NCI-H1694 (cell line): ENCODE results near the gene KCNJ12.
A peak's percentile ranks its signal among the peaks of the same experiment; 100 is the strongest.
"Not testable (repeated sequence)": the region's sequence is repeated elsewhere in the genome, so short reads cannot be mapped to it uniquely, and the experiment has no call there.

Source experiments
- DNase-seq: peaks from one replicate; lab custom pipeline; 2025; lab: John Stamatoyannopoulos, UW

Gene KCNJ12

DNA sequence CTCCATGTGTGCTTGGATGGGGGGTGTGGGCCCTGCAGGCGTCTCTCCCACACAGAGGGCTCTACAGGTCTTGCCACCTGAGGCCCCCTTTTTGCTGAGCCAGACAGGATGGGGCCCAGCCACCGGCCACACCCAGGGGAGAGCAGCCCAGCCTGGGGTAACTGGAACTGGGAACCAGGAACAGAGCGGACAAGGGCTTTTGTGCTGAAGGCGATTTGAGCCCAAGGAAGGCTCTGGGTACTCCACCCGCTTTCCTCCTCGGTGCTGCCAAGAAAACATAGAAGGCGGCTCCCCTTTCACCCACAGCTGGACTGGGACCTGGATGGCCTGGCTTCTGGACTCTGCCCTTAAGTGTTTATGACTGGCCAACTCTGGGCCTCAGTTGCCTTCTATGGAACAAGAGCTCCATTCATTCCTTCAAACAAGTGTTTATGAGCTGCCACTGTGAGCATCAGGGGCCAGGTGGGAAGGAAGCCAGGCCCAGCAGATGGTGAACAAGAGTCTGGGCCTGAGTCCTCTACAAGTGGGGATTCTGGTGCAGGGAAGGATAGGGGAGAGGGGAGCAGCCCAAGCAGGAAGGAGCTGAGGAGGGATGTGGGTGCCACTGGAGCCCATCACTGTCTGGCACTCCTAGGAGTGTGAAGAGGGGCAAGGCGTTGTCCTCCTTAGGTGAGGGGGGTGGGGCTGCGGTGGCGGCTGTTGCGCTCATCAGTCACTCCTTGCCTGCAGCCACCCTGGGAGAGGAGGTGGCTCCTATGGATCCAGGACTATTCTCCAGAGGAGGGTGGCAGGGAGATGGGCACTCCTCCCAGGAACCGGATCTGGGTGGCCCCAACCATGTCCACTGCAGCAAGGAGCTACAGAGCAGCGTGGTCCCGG, 46.4 kb downstream of the KCNJ12 start:
- peak; percentile 42 for DNase-seq

DNA sequence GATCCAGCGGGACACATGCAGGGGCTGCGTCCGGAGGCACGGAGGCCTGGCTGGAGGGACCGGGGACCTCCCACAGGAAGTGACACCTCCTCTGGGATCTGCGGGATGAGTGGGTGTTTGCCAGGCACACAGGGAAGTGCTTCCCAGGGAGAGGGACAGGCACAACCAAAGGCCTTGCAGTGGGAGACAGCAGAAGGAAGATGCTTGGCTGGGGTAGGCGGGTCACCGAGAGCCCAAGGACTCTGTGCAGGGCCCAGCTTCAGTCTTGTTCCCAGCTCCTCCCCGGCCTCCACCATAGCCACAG, 47.0 kb downstream of the KCNJ12 start:
- not testable (repeated sequence) for DNase-seq

DNA sequence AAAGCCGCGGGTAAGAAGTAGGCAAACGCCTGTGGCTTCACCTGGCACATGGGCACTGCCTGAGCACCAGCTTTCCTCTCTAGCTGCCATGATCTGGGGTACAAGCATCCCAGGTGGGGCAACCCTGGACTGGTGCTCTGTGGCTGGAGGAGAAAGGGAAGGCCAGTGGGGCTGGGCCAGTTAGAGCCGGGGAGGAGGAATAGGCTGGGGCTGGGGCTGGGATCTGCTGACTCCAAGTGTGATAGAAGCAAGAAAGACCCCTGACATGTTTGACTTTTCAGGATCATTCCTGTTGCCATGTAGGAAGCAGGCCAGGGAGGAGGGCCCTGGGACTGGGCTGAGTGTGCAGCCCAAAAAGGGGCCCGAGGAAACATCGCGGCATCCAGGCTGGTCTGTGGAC, 48.5 kb downstream of the KCNJ12 start:
- not testable (repeated sequence) for DNase-seq

DNA sequence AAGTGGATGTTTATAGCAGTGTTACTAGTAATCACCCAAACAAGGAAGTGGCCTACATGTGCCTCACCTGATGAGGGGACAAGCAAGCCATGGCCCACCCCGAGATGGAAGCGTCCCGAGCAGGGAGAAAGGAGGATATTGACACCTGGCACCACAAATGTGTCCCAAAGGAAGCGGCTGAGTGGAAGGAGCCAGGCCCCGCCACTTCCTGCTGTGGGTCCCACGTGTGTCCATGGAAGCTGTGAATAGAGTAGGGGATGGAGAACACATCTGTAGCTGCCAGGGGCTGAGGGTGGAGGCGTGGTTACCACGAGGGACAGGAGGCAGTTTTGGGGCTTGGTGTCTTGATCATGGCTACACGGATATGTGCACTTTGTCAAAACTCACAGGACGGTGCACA, 49.2 kb downstream of the KCNJ12 start:
- DNase-seq, result no peak

DNA sequence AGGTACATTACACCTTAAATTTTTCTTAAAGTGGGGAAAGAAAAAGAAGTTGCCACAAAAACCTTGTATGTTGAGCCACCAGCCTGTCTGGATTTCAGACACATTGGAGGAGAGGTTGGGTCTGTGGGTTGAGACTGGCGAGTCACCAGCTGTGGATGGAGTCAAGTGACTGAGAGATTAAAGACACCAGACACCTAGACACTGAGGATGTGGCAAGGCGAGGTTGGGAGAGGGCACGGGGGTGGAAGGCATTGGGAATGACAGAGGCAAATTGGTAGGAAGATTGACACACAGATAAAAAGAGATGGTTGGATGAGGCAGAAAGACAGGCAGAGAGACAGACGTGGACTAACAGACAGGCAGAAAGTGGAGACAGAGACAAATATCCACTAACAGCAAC, 49.6 kb downstream of the KCNJ12 start:
- DNase-seq, result no peak

DNA sequence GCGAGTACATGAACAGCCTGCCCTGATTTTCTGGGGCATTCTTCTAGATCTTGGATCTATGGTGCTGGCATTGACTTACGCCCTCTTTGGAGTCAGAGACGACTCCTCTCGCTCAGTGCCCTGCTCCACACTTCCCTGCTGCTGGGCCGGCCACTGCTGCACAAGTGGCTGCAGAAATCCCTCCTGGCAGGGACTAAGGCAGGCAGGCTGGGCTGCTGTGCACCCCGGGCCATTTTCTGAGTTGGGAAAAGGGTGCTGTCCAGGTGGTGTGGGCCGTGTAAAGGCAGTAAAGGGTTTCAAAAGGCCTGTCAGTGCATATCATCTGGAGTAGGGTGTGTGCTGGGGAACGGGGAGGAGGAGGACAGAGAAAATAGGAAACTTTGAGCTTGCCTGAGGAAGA, 50.1 kb downstream of the KCNJ12 start:
- DNase-seq, result not testable (repeated sequence)

DNA sequence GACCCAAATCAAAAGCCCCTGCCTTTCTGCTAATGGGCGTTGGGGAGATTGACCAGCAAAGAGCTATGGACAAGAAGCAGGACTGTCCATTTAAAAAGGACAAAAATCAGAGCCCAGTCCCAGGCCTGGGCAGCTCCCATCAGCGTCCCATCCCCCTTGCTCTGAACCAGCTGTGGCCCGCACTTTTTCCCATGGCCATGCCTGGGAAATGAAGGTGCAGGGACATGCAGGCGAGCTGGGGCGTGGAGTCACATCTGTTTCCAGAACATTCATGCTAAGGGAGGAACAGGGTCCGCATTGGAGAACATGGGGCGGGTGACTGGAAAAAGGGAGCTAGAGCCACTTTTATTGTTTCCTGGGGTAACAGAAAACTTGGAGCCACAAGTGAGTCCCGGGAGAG, 50.7 kb downstream of the KCNJ12 start:
- not testable (repeated sequence) for DNase-seq

DNA sequence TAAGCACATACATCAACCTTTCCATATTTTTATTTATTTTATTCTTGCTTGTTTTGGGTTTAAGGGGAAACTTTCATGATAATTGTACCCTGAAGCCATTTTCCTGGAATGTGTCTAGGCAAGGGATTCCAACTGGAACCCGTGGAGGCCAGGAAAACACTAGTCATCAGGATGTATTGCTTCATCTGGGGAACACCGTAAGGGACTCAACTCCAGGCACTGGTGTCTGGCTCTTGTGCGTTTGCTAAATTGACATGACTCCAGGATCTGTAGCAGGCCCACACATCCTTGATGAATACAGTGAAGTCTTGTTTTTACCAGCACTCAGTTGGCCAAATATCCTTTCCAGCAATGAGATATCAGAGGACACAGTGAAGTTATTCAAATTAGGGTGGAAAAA, 51.6 kb downstream of the KCNJ12 start:
- not testable (repeated sequence) for DNase-seq

DNA sequence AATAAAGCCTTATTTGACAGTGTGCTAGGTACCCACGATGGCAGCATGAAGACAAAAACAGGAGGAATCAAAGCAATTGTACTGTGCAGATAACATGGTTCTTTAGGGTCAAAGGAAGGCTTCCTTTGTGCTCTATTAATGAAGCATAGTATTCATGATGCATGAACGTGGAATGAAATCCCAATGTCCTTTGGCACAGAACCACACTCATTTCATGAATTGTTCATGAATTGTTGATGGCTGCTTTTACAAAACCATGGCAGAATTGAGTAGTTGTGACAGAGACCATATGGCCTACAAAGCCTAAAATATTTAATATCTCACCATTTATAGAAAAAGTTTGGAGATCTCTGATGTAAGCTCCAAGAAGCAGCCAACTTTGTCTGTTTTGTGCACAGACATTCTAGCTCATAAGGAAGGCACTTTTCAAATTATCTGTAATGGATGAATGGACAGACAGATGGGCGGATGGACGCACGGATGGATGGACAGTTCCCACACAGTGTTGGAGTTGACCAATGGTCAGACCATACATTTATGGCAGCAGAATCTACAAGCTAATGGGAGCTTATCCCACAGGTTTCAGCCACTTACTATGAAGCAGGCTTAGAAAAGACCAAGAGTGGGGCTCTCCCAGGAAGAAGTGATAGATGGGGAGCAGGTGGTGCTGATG, 52.7 kb downstream of the KCNJ12 start:
- DNase-seq, result not testable (repeated sequence)

DNA sequence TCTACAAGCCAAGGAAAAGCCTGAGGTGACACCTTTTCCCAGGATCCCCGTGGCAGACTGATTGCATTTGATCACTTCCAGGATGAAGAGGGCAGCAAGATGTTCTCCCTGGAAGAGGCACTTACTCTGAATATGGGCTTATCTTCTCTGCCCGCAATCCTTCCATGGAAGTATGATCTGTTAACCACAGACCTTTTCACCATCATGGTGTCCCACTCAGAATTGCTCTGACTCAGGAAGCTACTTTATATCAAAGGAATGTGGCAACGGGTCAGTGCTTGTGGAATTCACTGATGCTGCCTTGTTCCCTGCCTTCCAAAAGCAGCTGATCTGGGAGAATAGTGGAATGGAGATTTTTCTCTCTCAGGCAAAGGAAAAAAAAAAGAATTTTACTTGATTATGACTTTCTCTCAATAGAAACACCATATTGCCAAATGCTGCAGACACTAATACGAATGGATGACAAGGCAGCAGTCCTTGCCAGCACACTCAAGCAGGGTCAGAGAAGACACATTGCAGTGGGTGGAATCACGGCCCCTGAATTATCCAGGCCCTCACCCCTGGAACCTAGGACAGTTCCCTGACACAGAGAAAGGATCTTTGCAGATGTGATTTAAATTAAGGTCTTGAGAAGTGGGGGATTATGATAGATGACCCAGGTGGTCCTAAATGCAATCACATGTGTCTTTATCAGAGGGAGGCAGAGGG, 53.9 kb downstream of the KCNJ12 start:
- not testable (repeated sequence) for DNase-seq

DNA sequence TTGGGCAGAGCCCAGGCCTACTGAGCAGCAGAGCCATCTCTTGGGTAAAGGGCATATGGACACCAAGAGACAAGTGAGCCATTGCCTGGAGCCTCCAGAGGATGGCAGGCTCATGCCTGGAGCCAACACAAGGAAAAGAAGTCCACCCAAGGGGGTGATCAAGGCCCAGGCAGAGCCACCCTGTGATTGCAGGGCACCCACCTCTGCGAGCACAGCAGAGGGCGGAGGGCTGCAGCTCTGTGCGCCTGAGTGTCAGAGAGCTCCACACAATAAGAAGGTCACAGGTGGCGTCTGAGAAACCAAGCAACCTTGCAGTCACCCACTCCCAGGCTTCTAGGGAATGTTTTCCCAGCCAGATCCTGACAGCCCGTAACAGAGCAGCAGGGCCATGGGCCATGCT, 57.8 kb downstream of the KCNJ12 start:
- not testable (repeated sequence) for DNase-seq

DNA sequence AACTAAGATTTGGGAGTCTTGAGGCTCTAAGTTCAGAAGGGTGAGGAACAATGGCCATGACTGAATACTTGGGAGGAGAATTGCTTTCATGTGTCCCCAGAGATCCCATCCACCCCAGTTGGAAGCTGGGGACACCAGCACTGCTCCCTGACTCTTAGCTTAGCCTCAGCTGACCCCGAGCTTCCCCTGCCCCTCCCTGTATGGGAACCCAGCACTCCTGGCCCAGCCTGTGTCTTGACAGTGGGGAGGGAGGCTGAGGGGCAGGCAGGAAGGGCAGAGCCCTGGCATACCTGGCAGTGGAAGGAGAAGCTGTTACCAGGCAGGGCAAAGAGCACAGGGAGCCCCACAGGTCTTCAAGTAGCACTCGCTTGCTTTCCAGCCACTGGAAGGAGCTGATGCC, 58.8 kb downstream of the KCNJ12 start:
- not testable (repeated sequence) for DNase-seq

DNA sequence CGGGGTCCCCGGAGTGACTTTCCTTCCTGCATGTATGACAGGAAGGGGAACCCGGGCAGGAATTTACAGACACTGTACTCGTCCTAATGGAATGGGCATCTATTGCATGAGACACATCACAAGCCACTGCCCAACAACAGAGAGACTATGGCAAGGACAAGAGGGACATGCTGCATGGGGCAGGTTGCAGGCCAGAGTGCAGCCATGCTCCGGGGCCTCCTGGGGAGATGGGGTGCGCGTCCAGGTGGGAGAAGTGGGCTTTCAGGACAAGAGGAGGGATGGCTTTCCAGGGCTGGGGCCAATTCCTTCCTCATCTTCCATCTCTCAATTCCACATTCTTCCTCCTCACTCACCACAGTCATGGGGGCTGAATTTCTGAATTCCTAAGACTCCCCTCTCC, 60.3 kb downstream of the KCNJ12 start:
- DNase-seq, result not testable (repeated sequence)

DNA sequence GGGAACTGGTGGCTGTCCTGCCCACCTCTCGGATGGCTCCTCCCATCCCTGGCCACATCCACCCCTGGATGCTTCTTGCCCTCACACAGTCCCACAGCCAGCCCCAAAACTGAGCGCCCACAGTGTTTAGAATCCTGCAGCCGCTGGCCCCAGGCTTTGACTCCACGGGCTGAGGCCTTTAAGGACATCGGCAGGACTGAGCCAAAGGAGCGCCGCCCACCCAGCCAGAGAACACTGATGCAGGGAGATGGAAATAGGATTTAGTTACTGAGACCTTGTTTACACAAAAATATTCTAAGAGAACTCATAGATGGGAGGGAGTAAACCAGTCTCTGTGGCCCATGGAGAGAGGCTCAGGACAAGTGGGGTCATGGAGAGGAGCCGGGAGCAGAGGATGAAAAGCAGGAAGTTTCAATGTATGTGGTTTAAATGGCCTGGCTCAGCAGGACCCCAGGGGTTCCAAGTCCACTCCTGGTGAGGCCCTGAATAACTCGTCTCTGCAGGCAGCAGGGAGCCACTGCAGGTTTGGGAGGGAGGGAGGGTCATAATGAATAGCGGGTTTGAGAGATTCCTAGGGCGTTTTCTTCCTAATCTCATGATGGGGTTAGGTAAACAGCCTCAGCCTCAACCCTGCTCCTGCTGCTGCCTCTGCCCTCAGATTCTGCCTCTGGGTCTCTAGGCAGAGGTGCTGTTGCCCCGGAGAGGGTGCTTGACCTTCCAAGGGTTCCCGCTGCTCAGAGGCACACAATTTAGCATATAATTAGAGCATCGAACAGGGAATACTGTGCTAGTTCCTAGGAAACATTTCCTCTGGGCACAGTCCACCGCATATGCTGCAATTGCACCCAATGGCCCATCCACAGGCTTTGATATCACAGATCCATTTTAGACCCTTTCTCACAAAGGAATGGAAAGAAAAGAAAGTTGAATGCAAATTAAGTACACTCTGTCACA, 61.0 kb downstream of the KCNJ12 start:
- DNase-seq, result not testable (repeated sequence)

DNA sequence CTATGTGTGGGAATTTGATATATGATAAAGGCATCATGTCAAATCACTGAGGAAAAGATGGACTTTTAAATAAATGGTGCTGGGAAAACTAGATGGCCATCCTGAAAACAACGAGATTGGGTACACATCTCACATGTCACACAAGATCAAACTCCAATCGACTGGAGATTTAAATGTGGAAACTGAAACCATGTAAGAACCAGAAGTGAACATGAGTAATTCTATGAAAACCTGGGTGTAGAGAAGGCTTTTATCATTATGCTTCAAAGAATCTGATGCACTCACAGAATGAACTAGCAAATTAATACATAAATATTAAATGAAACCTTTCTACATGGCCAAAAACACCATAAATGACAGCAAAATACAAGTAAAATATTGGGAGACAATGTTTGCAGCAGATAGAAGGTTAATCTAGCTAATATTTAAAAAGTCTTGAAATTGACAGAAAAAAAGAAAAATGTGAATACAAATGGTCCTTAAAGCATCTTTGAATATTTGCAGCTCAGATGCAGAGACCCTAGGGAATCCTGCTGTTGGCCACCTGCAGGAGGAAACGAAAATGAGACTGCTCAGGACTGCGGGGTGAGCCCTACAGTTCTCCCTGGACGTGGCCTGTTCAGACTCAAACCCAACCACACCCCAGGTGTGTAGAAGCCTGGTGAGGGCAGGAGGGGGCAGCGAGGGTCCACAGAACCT, 62.3 kb downstream of the KCNJ12 start:
- not testable (repeated sequence) for DNase-seq

DNA sequence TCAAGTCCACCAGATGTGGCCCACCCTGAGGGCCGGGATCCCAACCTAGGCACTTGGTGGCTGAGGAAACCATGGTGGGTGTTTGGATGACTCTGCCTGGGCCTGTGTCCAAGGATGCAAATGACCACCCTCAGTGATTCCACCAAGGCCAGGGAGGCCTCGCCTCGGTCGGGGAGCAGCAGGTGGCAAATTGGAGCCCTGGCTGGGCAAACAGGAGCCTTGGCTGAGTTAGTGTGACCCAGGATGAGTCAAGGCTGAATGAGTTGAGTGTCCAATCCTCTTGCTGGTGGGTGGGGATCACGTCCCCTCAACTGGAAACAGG, 62.8 kb downstream of the KCNJ12 start:
- not testable (repeated sequence) for DNase-seq

DNA sequence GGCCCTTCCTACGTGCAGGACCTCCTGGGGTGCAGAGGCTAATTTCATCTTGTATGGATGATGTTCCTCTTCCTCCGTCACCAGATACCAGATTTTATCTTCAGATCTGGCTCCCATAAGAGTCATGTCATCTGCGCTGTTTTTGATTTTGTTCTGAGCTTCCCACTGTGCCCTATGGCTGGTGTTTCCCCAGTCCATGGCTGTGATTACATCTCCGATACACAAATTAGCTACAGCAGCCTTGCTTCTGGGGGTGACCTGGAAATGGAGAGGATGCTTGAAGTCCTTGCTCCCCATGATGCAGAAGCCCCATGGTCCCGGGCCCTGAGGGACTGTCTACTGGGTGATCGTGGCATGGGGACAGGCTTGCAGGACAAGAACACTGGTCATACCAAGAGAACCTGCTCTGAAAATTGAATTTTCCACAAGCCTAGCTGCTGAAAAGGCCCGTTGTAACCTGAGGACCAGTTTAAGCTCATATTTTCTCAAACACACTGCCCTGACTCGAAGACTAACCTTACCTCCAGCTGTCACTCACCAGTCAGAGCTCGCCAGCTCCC, 69.0 kb downstream of the KCNJ12 start:
- no peak for DNase-seq

DNA sequence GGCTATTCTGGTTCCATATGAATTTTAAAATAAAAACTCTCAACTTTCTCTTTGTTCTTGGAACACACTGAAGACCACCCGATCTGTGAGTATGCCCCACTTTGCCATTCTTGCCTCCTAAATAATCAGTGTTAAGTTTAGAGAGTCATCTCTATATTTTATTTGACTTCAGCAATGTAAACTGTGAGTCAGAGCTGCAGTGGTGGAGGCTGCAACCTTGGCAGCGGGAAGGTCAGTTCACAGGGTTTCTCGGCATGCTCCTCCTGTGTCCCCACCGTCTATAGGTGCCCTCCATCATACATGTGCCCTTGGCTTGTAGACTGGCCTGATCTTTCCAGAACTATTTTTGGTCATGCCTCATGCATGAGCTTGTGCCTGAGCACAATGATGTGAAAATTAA, 71.4 kb downstream of the KCNJ12 start:
- not testable (repeated sequence) for DNase-seq

DNA sequence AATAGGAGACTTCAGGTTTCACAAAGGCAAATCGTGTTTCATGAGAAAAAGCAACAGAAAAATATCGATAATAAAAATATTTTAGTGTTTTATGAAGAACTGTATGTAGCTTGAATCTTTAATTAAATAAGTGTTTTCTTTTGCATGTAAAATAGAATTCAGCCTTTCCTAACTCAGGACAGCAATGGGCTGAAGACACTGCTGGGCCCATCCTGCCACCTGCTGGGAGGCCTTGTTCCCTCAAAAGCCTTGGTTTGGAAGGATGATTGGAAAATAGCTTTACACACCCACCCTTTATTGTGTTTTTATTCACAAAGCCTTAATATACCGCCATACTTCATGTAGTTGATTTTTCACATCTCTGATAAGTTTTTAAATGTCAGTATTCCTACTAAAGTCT, 73.7 kb downstream of the KCNJ12 start:
- not testable (repeated sequence) for DNase-seq

DNA sequence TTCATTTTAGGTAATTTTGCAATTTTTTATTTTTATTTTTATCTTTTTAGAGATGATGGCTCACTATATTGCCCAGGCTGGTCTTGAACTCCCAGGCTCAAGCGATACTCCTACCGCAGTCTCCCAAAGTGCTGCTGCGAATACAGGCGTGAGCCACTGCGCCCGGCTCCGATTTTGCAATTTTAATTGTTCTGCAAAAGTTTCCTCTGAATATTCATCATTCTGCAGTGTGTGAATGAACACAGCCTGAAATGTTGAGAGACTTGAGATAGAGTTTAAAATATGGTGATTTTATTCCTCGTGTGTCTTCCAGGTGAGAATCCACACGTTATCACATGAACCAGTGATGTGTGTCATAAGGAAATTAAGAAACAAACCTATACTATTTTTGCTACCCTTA, 75.8 kb downstream of the KCNJ12 start:
- DNase-seq, result no peak
